ENCODE measurements around the gene ABCF1. TPM values are rescaled to one million over a fixed set of nuclear protein-coding genes. Genes with fewer than 3 reads are reported as not detected.
"Not testable (repeated sequence)": the region's sequence is repeated elsewhere in the genome, so short reads cannot be mapped to it uniquely, and the experiment has no call there.

ABCF1 gene
- total and polyA plus RNA-seq, 3 donors from 2014 or later = 63.2 to 104 (median 67.1) TPM

DNA sequence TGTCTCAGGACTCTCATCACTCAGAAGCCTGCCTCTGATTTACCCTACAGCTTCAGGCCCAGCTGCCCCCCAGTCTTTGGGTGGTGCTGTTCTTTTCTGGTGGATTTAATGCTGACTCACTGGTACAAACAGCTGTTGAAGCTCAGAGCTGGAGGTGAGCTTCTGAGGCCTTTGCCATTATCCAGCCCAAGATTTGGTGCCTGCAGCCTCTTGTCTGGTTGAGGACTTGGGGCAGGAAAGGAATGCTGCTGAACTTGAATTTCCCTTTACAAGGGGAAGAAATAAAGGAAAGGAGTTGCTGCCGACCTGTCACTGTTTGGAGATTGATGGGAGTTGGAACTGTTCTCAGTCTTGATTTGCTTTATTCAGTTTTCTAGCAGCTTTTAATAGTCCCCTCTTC lies 19.8 kb downstream of the ABCF1 start:
- Histone ChIP-seq H3K27ac (peak overlapping the region in 1 of 2 donors; percentile 36), H3K27me3 (no peaks in the 10 kb centered on the region), H3K36me3 (ENCODE audit: low read depth, missing control alignments) (no peaks in the 10 kb centered on the region), H3K9me3 (no peaks in the 10 kb centered on the region), H3K4me1 (no peaks in the 10 kb centered on the region), H3K4me3 (no peak overlapping the region)
- intact Hi-C loops (cut with DNase I; ENCODE audit: low total_unique reads) = no loop called here
- 63 to 67% methylated on average over 1 of the region's 1 CpG for WGBS, 2 donors
- DNase-seq = no peak
- no peak for TF ChIP-seq POLR2A (IDR thresholded peaks at IDR 0.05)
- TF ChIP-seq, protein P1, sequence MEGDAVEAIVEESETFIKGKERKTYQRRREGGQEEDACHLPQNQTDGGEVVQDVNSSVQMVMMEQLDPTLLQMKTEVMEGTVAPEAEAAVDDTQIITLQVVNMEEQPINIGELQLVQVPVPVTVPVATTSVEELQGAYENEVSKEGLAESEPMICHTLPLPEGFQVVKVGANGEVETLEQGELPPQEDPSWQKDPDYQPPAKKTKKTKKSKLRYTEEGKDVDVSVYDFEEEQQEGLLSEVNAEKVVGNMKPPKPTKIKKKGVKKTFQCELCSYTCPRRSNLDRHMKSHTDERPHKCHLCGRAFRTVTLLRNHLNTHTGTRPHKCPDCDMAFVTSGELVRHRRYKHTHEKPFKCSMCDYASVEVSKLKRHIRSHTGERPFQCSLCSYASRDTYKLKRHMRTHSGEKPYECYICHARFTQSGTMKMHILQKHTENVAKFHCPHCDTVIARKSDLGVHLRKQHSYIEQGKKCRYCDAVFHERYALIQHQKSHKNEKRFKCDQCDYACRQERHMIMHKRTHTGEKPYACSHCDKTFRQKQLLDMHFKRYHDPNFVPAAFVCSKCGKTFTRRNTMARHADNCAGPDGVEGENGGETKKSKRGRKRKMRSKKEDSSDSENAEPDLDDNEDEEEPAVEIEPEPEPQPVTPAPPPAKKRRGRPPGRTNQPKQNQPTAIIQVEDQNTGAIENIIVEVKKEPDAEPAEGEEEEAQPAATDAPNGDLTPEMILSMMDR (IDR thresholded peaks at IDR 0.05) = no peak

DNA sequence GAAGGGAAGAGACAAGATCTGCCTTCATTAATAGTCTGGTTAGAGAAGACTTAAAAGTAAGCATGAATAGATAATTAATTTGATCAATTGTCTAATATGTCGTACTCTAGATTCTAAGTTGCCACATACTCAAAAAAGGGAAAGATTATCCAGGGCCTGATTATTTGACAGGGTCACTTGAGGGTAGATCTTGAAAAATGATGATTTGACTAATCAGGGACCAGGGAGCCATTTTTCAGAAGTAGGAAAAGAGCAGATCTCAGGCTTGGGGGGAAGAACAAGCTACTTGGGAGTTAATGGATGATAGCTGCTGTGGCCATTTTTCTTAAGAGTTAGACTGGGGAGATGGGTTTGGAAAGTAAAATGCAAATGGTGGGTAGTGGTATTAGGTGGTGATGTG lies 21.0 kb downstream of the ABCF1 start:
- TF ChIP-seq, protein P1 (IDR thresholded peaks at IDR 0.05) = no peak
- TF ChIP-seq POLR2A (IDR thresholded peaks at IDR 0.05) = no peak
- no peaks in the 10 kb centered on the region for H3K36me3 ChIP-seq (ENCODE audit: low read depth, missing control alignments)
- no peak for DNase-seq
- H3K27me3 ChIP-seq = no peaks in the 10 kb centered on the region
- 89 to 94% methylated on average over 1 of the region's 1 CpG for WGBS, 2 donors
- H3K4me3 ChIP-seq = no peak overlapping the region
- no peaks in the 10 kb centered on the region for H3K4me1 ChIP-seq
- intact Hi-C loops (cut with DNase I; ENCODE audit: low total_unique reads) = no loop called here
- H3K9me3 ChIP-seq = no peaks in the 10 kb centered on the region
- no peak overlapping the region for H3K27ac ChIP-seq

DNA sequence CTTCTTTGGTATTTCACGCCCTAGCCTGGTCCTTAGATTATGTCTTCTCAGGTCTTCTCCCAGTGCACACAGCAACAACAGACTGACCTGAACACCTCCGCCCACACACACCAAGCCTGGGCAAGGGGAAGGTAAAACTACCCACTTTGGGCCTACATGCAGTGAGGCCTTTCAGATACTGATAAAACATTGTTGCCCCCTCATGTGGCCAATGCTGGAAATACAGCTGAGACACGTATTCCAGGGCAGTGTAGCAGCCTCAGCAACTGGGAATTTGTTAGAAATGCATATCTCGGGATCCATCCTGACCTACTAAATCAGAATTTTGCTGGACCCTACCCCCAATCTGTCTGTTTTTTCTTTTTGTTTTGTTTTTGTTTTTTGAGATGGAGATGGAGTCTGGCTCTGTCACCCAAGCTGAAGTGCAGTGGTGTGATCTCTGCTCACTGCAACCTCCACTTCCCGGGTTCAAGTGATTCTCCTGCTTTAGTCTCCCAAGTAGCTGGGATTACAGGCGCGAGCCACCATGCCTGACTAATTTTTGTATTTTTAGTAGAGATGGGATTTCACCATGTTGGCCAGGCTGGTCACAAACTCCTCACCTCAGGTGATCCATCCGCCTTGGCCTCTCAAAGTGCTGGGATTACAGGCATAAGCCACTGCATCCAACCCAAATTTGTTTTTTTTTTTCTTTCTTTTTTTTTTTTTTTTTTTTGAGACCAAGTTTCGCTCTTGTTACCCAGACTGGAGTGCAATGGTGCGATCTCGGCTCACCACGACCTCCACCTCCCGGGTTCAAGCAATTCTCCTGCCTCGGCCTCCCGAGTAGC lies 26.3 kb downstream of the ABCF1 start:
- H3K27ac ChIP-seq; H3K9me3 ChIP-seq; H3K36me3 ChIP-seq (ENCODE audit: low read depth, missing control alignments); H3K4me1 ChIP-seq; H3K4me3 ChIP-seq; H3K27me3 ChIP-seq; intact Hi-C loops (cut with DNase I; ENCODE audit: low total_unique reads): not testable (repeated sequence)
- TF ChIP-seq, protein P1 (IDR thresholded peaks at IDR 0.05) = peak; percentile 66 to 71 (median 69)
- DNase-seq = peak; percentile 90
- WGBS, 2 donors = 75% methylated on average over 15 of the region's 15 CpGs

DNA sequence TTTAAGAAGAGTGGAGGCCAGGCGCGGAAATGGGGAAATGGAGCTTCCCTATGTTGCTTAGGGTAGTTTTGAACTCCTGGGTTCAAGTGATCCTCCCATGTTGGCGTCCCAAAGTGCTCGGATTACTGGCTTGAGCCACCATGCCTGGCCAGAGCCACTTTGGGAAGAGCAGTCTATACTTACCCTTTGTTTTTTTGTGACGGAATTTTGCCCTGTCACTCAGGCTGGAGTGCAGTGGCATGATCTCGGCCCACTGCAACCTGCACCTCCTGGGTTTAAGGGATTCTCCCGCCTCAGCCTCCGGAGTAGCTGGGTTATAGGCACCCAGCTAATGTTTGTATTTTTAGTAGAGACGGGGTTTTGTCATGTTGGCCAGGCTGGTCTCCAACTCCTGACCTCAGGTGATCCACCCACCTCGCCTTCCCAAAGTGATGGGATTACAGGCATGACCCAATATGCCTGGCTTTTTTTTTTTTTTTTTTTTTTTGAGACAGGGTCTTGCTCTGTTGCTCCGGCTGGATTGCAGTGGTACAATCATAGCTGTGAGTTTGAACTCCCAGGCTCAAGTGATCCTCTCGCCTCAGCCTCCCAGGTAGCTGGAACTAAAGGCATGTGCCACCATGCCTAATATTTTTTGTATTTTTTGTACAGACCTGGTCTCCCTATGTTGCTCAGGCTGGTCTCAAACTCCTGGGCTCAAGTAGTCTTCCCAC lies 27.8 kb downstream of the ABCF1 start:
- TF ChIP-seq POLR2A (IDR thresholded peaks at IDR 0.05) = no peak
- TF ChIP-seq, protein P1 (IDR thresholded peaks at IDR 0.05) = no peak
- Histone ChIP-seq H3K9me3 (no peaks in the 10 kb centered on the region), H3K27me3 (no peaks in the 10 kb centered on the region), H3K4me3 (no peak overlapping the region), H3K4me1 (no peaks in the 10 kb centered on the region), H3K27ac (no peak overlapping the region), H3K36me3 (ENCODE audit: low read depth, missing control alignments) (no peaks in the 10 kb centered on the region)
- no peak for DNase-seq
- intact Hi-C loops (cut with DNase I; ENCODE audit: low total_unique reads) = no loop called here
- WGBS, 2 donors = 68 to 82% methylated on average over 12 of the region's 12 CpGs
